ENCODE data around the gene CRYGB.

The CRYGB gene

DNA sequence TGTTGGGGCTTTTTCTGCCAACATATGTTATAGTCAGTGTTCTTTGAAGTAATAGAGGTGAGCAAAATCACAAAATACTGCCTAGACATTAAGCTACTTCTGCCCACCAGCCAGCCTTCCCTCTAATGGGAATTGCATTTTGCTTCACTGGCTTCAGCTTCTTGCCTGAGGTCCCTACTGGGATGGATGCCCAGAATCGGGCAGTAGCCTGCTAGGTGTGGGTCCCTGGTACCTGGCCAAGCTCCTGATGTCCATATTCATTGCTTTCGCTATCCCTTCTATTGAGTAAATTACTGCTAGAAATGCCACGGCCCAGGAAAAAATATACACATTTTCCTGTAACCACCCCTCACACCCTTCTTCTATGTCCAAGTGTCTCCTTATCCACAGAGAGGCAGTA lies 48.6 kb downstream of the CRYGB start:
- Histone ChIP-seq H3K4me1 (peaks cover under 1% of the 10 kb centered on the region; the same call in 1 of the 2 replicates), H3K36me3 (no peaks in the 10 kb centered on the region), H3K27me3 (no peaks in the 10 kb centered on the region), H3K4me3 (ENCODE audit: low read depth, low read length) (no peak overlapping the region), H3K9me3 (no peaks in the 10 kb centered on the region)
- DNase-seq: no peak
- TF ChIP-seq, protein P1, sequence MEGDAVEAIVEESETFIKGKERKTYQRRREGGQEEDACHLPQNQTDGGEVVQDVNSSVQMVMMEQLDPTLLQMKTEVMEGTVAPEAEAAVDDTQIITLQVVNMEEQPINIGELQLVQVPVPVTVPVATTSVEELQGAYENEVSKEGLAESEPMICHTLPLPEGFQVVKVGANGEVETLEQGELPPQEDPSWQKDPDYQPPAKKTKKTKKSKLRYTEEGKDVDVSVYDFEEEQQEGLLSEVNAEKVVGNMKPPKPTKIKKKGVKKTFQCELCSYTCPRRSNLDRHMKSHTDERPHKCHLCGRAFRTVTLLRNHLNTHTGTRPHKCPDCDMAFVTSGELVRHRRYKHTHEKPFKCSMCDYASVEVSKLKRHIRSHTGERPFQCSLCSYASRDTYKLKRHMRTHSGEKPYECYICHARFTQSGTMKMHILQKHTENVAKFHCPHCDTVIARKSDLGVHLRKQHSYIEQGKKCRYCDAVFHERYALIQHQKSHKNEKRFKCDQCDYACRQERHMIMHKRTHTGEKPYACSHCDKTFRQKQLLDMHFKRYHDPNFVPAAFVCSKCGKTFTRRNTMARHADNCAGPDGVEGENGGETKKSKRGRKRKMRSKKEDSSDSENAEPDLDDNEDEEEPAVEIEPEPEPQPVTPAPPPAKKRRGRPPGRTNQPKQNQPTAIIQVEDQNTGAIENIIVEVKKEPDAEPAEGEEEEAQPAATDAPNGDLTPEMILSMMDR (IDR thresholded peaks at IDR 0.05; ENCODE audit: low read depth, low read length): no peak

DNA sequence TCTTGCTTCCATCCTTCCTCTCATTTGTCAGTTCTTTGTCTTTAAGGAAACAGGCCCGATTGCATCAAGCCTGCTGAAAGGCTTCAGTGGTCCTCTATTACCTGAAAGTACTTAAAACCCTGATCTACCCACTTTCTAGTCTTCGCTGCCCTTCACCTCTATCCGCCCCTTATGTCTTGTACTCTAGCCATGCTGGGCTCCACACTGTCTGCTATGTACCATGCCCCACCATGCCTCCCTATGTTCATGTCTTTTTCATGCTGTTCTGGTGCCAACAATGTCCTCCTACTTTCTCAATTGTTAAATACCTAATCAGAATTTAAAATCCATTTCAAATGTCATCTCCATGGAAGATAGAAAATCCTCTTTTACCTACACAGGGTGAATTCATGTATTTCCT lies 49.9 kb downstream of the CRYGB start:
- H3K4me3 ChIP-seq (ENCODE audit: low read depth, low read length): no peak overlapping the region
- DNase-seq: no peak
- H3K4me1 ChIP-seq: peaks cover 4% of the 10 kb centered on the region; the same call in 1 of the 2 replicates
- TF ChIP-seq, protein P1 (IDR thresholded peaks at IDR 0.05; ENCODE audit: low read depth, low read length): no peak
- H3K36me3 ChIP-seq: no peaks in the 10 kb centered on the region
- no peaks in the 10 kb centered on the region for H3K9me3 ChIP-seq
- no peaks in the 10 kb centered on the region for H3K27me3 ChIP-seq

DNA sequence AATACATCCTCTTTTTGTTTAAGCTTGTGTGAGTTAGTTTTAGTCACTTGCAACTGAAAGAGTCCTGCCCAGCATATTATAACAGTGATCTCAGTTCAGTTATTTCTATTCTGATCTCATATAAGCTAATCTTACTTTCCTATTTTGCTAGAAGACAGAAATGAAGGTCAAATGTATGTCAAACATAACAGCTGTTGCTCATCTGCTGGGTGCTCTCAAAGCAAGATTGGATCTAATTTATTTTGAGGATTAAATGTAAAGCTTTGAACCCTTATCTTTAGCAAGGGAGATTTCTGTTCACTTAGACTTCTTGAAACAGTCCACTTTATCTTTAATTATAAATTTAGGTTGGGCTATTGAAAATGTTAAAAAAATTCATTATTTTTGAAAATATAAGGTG lies 52.8 kb downstream of the CRYGB start:
- DNase-seq: no peak

More for the DNA sequence above, 52.8 kb downstream of the CRYGB start:
- H3K4me1 ChIP-seq: peaks cover 4% of the 10 kb centered on the region; the same call in 1 of the 2 replicates
- no peaks in the 10 kb centered on the region for H3K36me3 ChIP-seq
- H3K9me3 ChIP-seq: no peaks in the 10 kb centered on the region
- H3K4me3 ChIP-seq (ENCODE audit: low read depth, low read length): no peak overlapping the region
- TF ChIP-seq, protein P1 (IDR thresholded peaks at IDR 0.05; ENCODE audit: low read depth, low read length): no peak
- no peaks in the 10 kb centered on the region for H3K27me3 ChIP-seq

Measured in BE2C (cell line).